Transverse colon (tissue), 4 donors: ENCODE data around the gene EFCAB7. TPM values are rescaled to one million over a fixed set of nuclear protein-coding genes. Genes with fewer than 3 reads are reported as not detected.

Experiments
- DNase-seq: peaks from one replicate; pipeline ENCODE4 v3.0.0-alpha.2; 2019
- H3K27ac ChIP-seq, 4 donors: fragments of 200-600 bp; sonication (generic); 2 replicates each; pipeline ENCODE4 v1.5.1; 2016 to 2018; ENCODE audit warnings: inconsistent platforms in 4 of 4
- H3K27me3 ChIP-seq: fragments of 200-600 bp; sonication (generic); 2 replicates; pipeline ENCODE4 v1.5.1; 2017; ENCODE audit warnings: inconsistent platforms
- H3K36me3 ChIP-seq, 4 donors: fragments of 200-600 bp; sonication (generic); 2 replicates each; pipeline ENCODE4 v1.5.1; 2017 to 2019; ENCODE audit warnings: inconsistent platforms in 4 of 4
- H3K4me1 ChIP-seq, 4 donors: fragments of 200-600 bp; sonication (generic); 2 replicates each; pipeline ENCODE4 v1.5.1; 2017 to 2020; ENCODE audit warnings: inconsistent platforms in 4 of 4
- H3K4me3 ChIP-seq, 4 donors: fragments of 200-600 bp; sonication (generic); 1 replicate in 1 of 4; 2 replicates in 3 of 4; pipeline versions ENCODE4 v1.5.1 to v1.6.1; 2017 to 2019; ENCODE audit warnings: inconsistent platforms in 4 of 4
- H3K9me3 ChIP-seq, 2 donors: fragments of 200-600 bp; sonication (generic); 2 replicates each; pipeline ENCODE4 v1.5.1; 2017 to 2019; ENCODE audit warnings: inconsistent platforms in 2 of 2
- CTCF ChIP-seq, 5 experiments: fragments of 200-600 bp in 3 of 5; fragments of 450-650 bp in 2 of 5; sonication (generic) in 3 of 5; IDR thresholded peaks; 1 replicate in 2 of 5; 2 replicates in 3 of 5; pipeline ENCODE4 v1.5.1; 2016 to 2017; ENCODE audit warnings: antibody characterized with exemption in 5 of 5, inconsistent platforms in 3 of 5, mild to moderate bottlenecking in 2 of 5, moderate library complexity in 1 of 5
- EP300 ChIP-seq: sonication (generic); formaldehyde crosslinking; IDR thresholded peaks from one replicate; pipeline ENCODE4 v1.6.1; 2017; ENCODE audit warnings: antibody characterized with exemption, low read depth
- POLR2A ChIP-seq: fragments of 450-650 bp; IDR thresholded peaks from one replicate; pipeline ENCODE4 v1.6.1; 2016; ENCODE audit warnings: antibody characterized with exemption, mild to moderate bottlenecking, moderate library complexity
- POLR2AphosphoS5 ChIP-seq, 3 donors: sonication (generic); formaldehyde crosslinking; IDR thresholded peaks; one replicate each; pipeline ENCODE4 v1.6.1; 2016; ENCODE audit warnings: antibody characterized with exemption in 3 of 3
- WGBS, 2 donors: methylation state at CpG; one replicate each; pipeline ENCODE4 v1.1.5; 2018; ENCODE audit warnings: low coverage in 1 of 2; 5-methylcytosine and 5-hydroxymethylcytosine counted together
- in situ Hi-C, 4 donors: fragments of 200-750 bp; cut with MboI; loops; one replicate each; pipeline versions ENCODE4 v1.15.0 to v1.15.1; 2017; ENCODE audit warnings: low sequenced_read_pairs in 3 of 4, low pct_ligation_motif_present in 1 of 4, low pct_unique_long_range_greater_than_20kb in 1 of 4
- intact Hi-C: fragments of 100-400 bp; cut with DNase I; formaldehyde crosslinking; loops from one replicate; pipeline ENCODE4 v1.15.1; 2023; ENCODE audit warnings: low total_unique reads
- total RNA-seq, 4 donors: library from RNA; depleted of rRNA; stranded (reverse); fragments of >200 nt; gene quantifications; one replicate each; pipeline ENCODE4 v1.1.0, GENCODE V29; 2016

EFCAB7 gene
- 1 to 10 TPM in 3 of 4 donors, not detected in 1; 3.8 to 6.4 (median 4.2) TPM for total RNA-seq

GRCh38 chr1:63522891-63523728, at the start of gene EFCAB7, which contains the start of gene ITGB3BP:
TSS of gene EFCAB7 (plus strand) at chr1:63523525. CDS start at chr1:63525573, 2,048 bp downstream.
TSS of gene ITGB3BP (minus strand) at chr1:63523225. CDS start at chr1:63523133, 92 bp downstream.
- WGBS, 2 donors = 0 to 1% methylated on average over 29 to 50 of the region's 50 CpGs
- Histone ChIP-seq H3K27ac (peak within 1 kb of the TSS; percentile 86 to 94 (median 92)), H3K4me1 (peaks cover 6 to 22% (median 15%) of the 10 kb centered on the region in 4 donors), H3K9me3 (no peaks in the 10 kb centered on the region), H3K27me3 (no peaks in the 10 kb centered on the region), H3K36me3 (peaks cover 0 to 7% (median 0%) of the 10 kb centered on the region in 4 donors), H3K4me3 (peak within 1 kb of the TSS; percentile 45 to 73 (median 66))
- in situ Hi-C loops = no loop called here
- TF ChIP-seq POLR2AphosphoS5 (IDR thresholded peaks at IDR 0.05) = peak; percentile 3 to 55 (median 35)
- TF ChIP-seq EP300 = no peak
- peak; percentile 39 for TF ChIP-seq POLR2A
- no peak for TF ChIP-seq CTCF (IDR thresholded peaks at IDR 0.05)
- intact Hi-C loops = no loop called here
- DNase-seq = peak; percentile 86

- intact Hi-C loops = no loop called here
- TF ChIP-seq POLR2A = no peak
- TF ChIP-seq EP300 = no peak
- TF ChIP-seq POLR2AphosphoS5 (IDR thresholded peaks at IDR 0.05) = no peak
- TF ChIP-seq CTCF (IDR thresholded peaks at IDR 0.05) = no peak
- no peaks in the 10 kb centered on the region for H3K27me3 ChIP-seq
- in situ Hi-C loops = no loop called here
- H3K36me3 ChIP-seq = no peaks in the 10 kb centered on the region
- no peak overlapping the region for H3K4me3 ChIP-seq
- WGBS, 2 donors = 88 to 92% methylated on average over 5 to 7 of the region's 7 CpGs
- no peaks in the 10 kb centered on the region for H3K4me1 ChIP-seq
- no peaks in the 10 kb centered on the region for H3K9me3 ChIP-seq
- DNase-seq = no peak
- no peak overlapping the region for H3K27ac ChIP-seq
These were observed 47.6 kb upstream of the EFCAB7 start for GRCh38 chr1:63475761-63476160.

GRCh38 chr1:63480057-63480456, 43.3 kb upstream of the EFCAB7 start:
- in situ Hi-C loops = no loop called here
- H3K27ac ChIP-seq = no peak overlapping the region
- DNase-seq = no peak

More at GRCh38 chr1:63480057-63480456, 43.3 kb upstream of the EFCAB7 start:
- Histone ChIP-seq H3K36me3 (no peaks in the 10 kb centered on the region), H3K4me3 (no peak overlapping the region), H3K4me1 (no peaks in the 10 kb centered on the region), H3K9me3 (no peaks in the 10 kb centered on the region), H3K27me3 (no peaks in the 10 kb centered on the region)
- WGBS, 2 donors = 70 to 74% methylated on average over 1 of the region's 1 CpG
- intact Hi-C loops = no loop called here
- no peak for TF ChIP-seq EP300
- TF ChIP-seq CTCF (IDR thresholded peaks at IDR 0.05) = no peak
- no peak for TF ChIP-seq POLR2AphosphoS5 (IDR thresholded peaks at IDR 0.05)
- TF ChIP-seq POLR2A = no peak
